Measurements from ENCODE around the gene KDM2A. TPM values are rescaled to one million over a fixed set of nuclear protein-coding genes. Genes with fewer than 3 reads are reported as not detected.

The KDM2A gene
- total RNA-seq, 3 donors from 2014 or later: 47.0 to 64.1 (median 61.9) TPM

GRCh38 chr11:67242548-67242947, 123.5 kb downstream of the KDM2A start:
- Histone ChIP-seq H3K4me3 (peak overlapping the region in 2 of 3 donors; percentile 74 to 78), H3K36me3 (no peaks in the 10 kb centered on the region), H3K9me3 (no peaks in the 10 kb centered on the region), H3K4me1 (peaks cover 0 to 18% of the 10 kb centered on the region in 2 donors), H3K27ac (peak overlapping the region; percentile 94 to 95), H3K27me3 (no peaks in the 10 kb centered on the region)
- TF ChIP-seq CTCF (IDR thresholded peaks at IDR 0.05): no peak
- no peak for TF ChIP-seq POLR2AphosphoS5 (IDR thresholded peaks at IDR 0.05)
- TF ChIP-seq POLR2A (IDR thresholded peaks at IDR 0.05): no peak
- intact Hi-C loops (cut with DNase I; ENCODE audit: low total_unique reads): no loop called here
- DNase-seq (ENCODE audit: low spot score in 2 of 2): no peak

GRCh38 chr11:67243051-67243450, 124.0 kb downstream of the KDM2A start:
- intact Hi-C loops (cut with DNase I; ENCODE audit: low total_unique reads): no loop called here
- TF ChIP-seq POLR2AphosphoS5 (IDR thresholded peaks at IDR 0.05) (no peak), CTCF (IDR thresholded peaks at IDR 0.05) (no peak), POLR2A (IDR thresholded peaks at IDR 0.05) (no peak)
- no peak for DNase-seq (ENCODE audit: low spot score in 2 of 2)
- H3K4me3 ChIP-seq: no peak overlapping the region
- H3K4me1 ChIP-seq: peaks cover 0 to 23% of the 10 kb centered on the region in 2 donors
- H3K9me3 ChIP-seq: no peaks in the 10 kb centered on the region
- no peaks in the 10 kb centered on the region for H3K27me3 ChIP-seq
- peak overlapping the region in 1 of 2 donors; percentile 95 for H3K27ac ChIP-seq
- H3K36me3 ChIP-seq: no peaks in the 10 kb centered on the region

GRCh38 chr11:67245046-67245445, 126.0 kb downstream of the KDM2A start:
- no peak for DNase-seq (ENCODE audit: low spot score in 2 of 2)
- no peaks in the 10 kb centered on the region for H3K36me3 ChIP-seq
- intact Hi-C loops (cut with DNase I; ENCODE audit: low total_unique reads): no loop called here
- no peaks in the 10 kb centered on the region for H3K9me3 ChIP-seq
- H3K4me3 ChIP-seq: no peak overlapping the region
- peaks cover 3 to 24% of the 10 kb centered on the region in 2 donors for H3K4me1 ChIP-seq
- H3K27ac ChIP-seq: peak overlapping the region in 1 of 2 donors; percentile 95
- no peak for TF ChIP-seq POLR2AphosphoS5 (IDR thresholded peaks at IDR 0.05)
- TF ChIP-seq CTCF (IDR thresholded peaks at IDR 0.05): no peak
- no peak for TF ChIP-seq POLR2A (IDR thresholded peaks at IDR 0.05)
- no peaks in the 10 kb centered on the region for H3K27me3 ChIP-seq

- Histone ChIP-seq H3K9me3 (no peaks in the 10 kb centered on the region), H3K4me1 (peaks cover 3 to 35% of the 10 kb centered on the region in 2 donors), H3K27ac (peak overlapping the region; percentile 84 to 86), H3K36me3 (no peaks in the 10 kb centered on the region), H3K4me3 (peak overlapping the region in 1 of 3 donors; percentile 6), H3K27me3 (no peaks in the 10 kb centered on the region)
- intact Hi-C loops (cut with DNase I; ENCODE audit: low total_unique reads): no loop called here
- TF ChIP-seq CTCF (IDR thresholded peaks at IDR 0.05) (no peak), POLR2A (IDR thresholded peaks at IDR 0.05) (no peak), POLR2AphosphoS5 (IDR thresholded peaks at IDR 0.05) (no peak)
- no peak for DNase-seq (ENCODE audit: low spot score in 2 of 2)
These were observed 129.0 kb downstream of the KDM2A start for GRCh38 chr11:67247946-67248550.

- no peaks in the 10 kb centered on the region for H3K27me3 ChIP-seq
- H3K36me3 ChIP-seq: no peaks in the 10 kb centered on the region
- DNase-seq (ENCODE audit: low spot score in 2 of 2): peak; percentile 93 to 96
- peak; percentile 63 to 89 (median 71) for TF ChIP-seq POLR2AphosphoS5 (IDR thresholded peaks at IDR 0.05)
- TF ChIP-seq CTCF (IDR thresholded peaks at IDR 0.05): no peak
- TF ChIP-seq POLR2A (IDR thresholded peaks at IDR 0.05): no peak
- no peaks in the 10 kb centered on the region for H3K9me3 ChIP-seq
- peak overlapping the region in 1 of 3 donors; percentile 12 for H3K4me3 ChIP-seq
- peaks cover 9 to 41% of the 10 kb centered on the region in 2 donors for H3K4me1 ChIP-seq
- intact Hi-C loops (cut with DNase I; ENCODE audit: low total_unique reads): no loop called here
- H3K27ac ChIP-seq: peak overlapping the region; percentile 86
These were observed 129.6 kb downstream of the KDM2A start for GRCh38 chr11:67248653-67249052.
